HepG2 (cell line): ENCODE measurements around the gene ZNF546. TPM values are rescaled to one million over a fixed set of nuclear protein-coding genes. Genes with fewer than 3 reads are reported as not detected.

Experiments
- ATAC-seq: fragments of 200-7000 bp; cut with Tn5 transposase; 3 replicates; pipeline ENCODE4 v1.9.1; 2020; ENCODE audit warnings: mild to moderate bottlenecking, moderate library complexity
- BruUV-seq: library from RNA; stranded (reverse); fragments of 400-500 nt; replicated peaks from 2 replicates; lab custom pipeline; 2021; lab: Mats Ljungman, UMichigan
- CTCF ChIA-PET: fragments of 300-600 bp; formaldehyde crosslinking; extraction: SDS; loops from one replicate; lab custom pipeline; 2021; ENCODE audit warnings: low total read pairs, inconsistent platforms, low intra/inter-chr PET ratio; lab: Yijun Ruan, JAX
- POLR2A ChIA-PET: fragments of 350-600 bp; sonication (Branson Sonifier 250); formaldehyde crosslinking; loops from one replicate; lab custom pipeline; 2020; ENCODE audit warnings: antibody characterized with exemption, inconsistent platforms; lab: Yijun Ruan, JAX
- DNase-seq: peaks from one replicate; pipeline ENCODE4 v3.0.0-alpha.2; 2015; ENCODE audit warnings: low spot score
- FAIRE-seq: peaks from 3 replicates; lab custom pipeline; 2011; peaks lifted over from hg19 to GRCh38; lab: Jason Lieb, UNC
- H2AFZ ChIP-seq: one replicate; pipeline ENCODE4 v1.6.1; 2011; ENCODE audit warnings: low read length, inconsistent platforms
- H3K27ac ChIP-seq: fragments of 300-600 bp; 3 replicates; pipeline ENCODE4 v1.8.0; 2011; ENCODE audit warnings: mixed run types, mild to moderate bottlenecking, mixed read lengths, low read length, inconsistent platforms; ENCODE audit not compliant: insufficient read depth; ENCODE audit errors: extremely low read length
- H3K27me3 ChIP-seq, 2 experiments: fragments of 200-600 bp in 1 of 2; 2 replicates in 1 of 2; 3 replicates in 1 of 2; pipeline versions ENCODE4 v1.6.0 to v1.8.0; 2011; ENCODE audit warnings: low read length in 2 of 2, mild to moderate bottlenecking in 2 of 2, moderate library complexity in 2 of 2, inconsistent platforms in 1 of 2; ENCODE audit not compliant: insufficient read depth in 2 of 2, control insufficient read depth in 1 of 2
- H3K36me3 ChIP-seq, 2 experiments: fragments of 200-600 bp in 1 of 2; replicated peaks in 1 of 2; 2 replicates in 1 of 2; 3 replicates in 1 of 2; pipeline versions ENCODE4 v1.5.1 to v1.8.0; 2011; ENCODE audit warnings: low read length in 2 of 2, inconsistent platforms in 1 of 2; ENCODE audit not compliant: insufficient read depth in 2 of 2, control insufficient read depth in 1 of 2
- H3K4me1 ChIP-seq: 2 replicates; pipeline ENCODE4 v1.5.1; 2012; ENCODE audit warnings: low read length, inconsistent platforms; ENCODE audit not compliant: insufficient read depth
- H3K4me2 ChIP-seq: 2 replicates; pipeline ENCODE4 v1.6.0; 2011; ENCODE audit warnings: low read depth, low read length, inconsistent platforms
- H3K4me3 ChIP-seq, 3 experiments: fragments of 200-600 bp in 1 of 3; sonication (generic), shearing (Covaris generic) in 1 of 3; replicated peaks in 1 of 3; 2 replicates each; pipeline ENCODE4 v1.5.1; 2011 to 2016; ENCODE audit warnings: low read length in 3 of 3, inconsistent platforms in 2 of 3, low read depth in 2 of 3, mild to moderate bottlenecking in 2 of 3, control low read depth in 1 of 3, mixed read lengths in 1 of 3; ENCODE audit not compliant: insufficient read depth in 1 of 3
- H3K79me2 ChIP-seq: one replicate; pipeline ENCODE4 v1.6.1; 2011; ENCODE audit warnings: low read length, inconsistent platforms; ENCODE audit not compliant: insufficient read depth
- H3K9ac ChIP-seq: 2 replicates; pipeline ENCODE4 v1.6.0; 2011; ENCODE audit warnings: mild to moderate bottlenecking, low read depth, low read length, inconsistent platforms; ENCODE audit not compliant: insufficient read depth
- H3K9me3 ChIP-seq: 2 replicates; pipeline ENCODE4 v1.5.1; 2012; ENCODE audit warnings: mild to moderate bottlenecking, low read length
- H4K20me1 ChIP-seq: 2 replicates; pipeline ENCODE4 v1.6.0; 2011; ENCODE audit warnings: inconsistent platforms, mild to moderate bottlenecking, low read length, moderate library complexity; ENCODE audit not compliant: insufficient read depth
- BCL3 ChIP-seq: sonication (generic); formaldehyde crosslinking; IDR thresholded peaks from 2 replicates; pipeline ENCODE4 v1.5.1; 2020; ENCODE audit warnings: mild to moderate bottlenecking, missing genetic modification reagents, moderate library complexity
- CCAR2 ChIP-seq: fragments of 200-400 bp; formaldehyde crosslinking; optimal IDR thresholded peaks from 2 replicates; pipeline ENCODE3; 2018; ENCODE audit warnings: low read depth, mild to moderate bottlenecking, low read length, moderate library complexity
- PTBP1 ChIP-seq: fragments of 200-400 bp; formaldehyde crosslinking; IDR thresholded peaks from 2 replicates; pipeline ENCODE4 v1.6.1; 2018; ENCODE audit warnings: low read length, low read depth; ENCODE audit not compliant: poor library complexity, severe bottlenecking
- SMYD3 ChIP-seq: sonication (generic); formaldehyde crosslinking; IDR thresholded peaks from 2 replicates; pipeline ENCODE4 v1.8.1; 2023; ENCODE audit warnings: mild to moderate bottlenecking, missing genetic modification reagents
- STAT5B ChIP-seq: sonication (generic); formaldehyde crosslinking; IDR thresholded peaks from 2 replicates; pipeline ENCODE4 v1.4.0; 2020; ENCODE audit warnings: missing genetic modification reagents
- TMF1 ChIP-seq: sonication (generic); formaldehyde crosslinking; IDR thresholded peaks from 2 replicates; pipeline ENCODE4 v1.8.1; 2022; ENCODE audit warnings: low read depth, missing genetic modification reagents
- ZNF160 ChIP-seq: sonication (generic); formaldehyde crosslinking; IDR thresholded peaks from 2 replicates; pipeline ENCODE4 v1.8.0; 2022; ENCODE audit warnings: mild to moderate bottlenecking, inconsistent platforms, missing genetic modification reagents
- ZNF234 ChIP-seq: sonication (generic); formaldehyde crosslinking; conservative IDR thresholded peaks from 2 replicates; pipeline ENCODE4 v1.5.1; 2020; ENCODE audit warnings: mild to moderate bottlenecking, missing genetic modification reagents
- ZNF362 ChIP-seq: sonication (generic); formaldehyde crosslinking; IDR thresholded peaks from 2 replicates; pipeline ENCODE4 v1.4.0; 2020; ENCODE audit warnings: missing genetic modification reagents, mild to moderate bottlenecking, borderline replicate concordance
- WGBS: methylation state at CpG from one replicate; pipeline ENCODE4 v1.1.6; 2017; ENCODE audit warnings: low lambda C conversion rate; 5-methylcytosine and 5-hydroxymethylcytosine counted together
- in situ Hi-C: cut with HindIII; loops from 2 replicates; pipeline ENCODE4 v1.10.0; 2017; ENCODE audit warnings: low pct_unique_long_range_greater_than_20kb; ENCODE audit not compliant: extremely low pct_ligation_motif_present
- intact Hi-C: fragments of 100-400 bp; cut with micrococcal nuclease; formaldehyde crosslinking; loops from one replicate; pipeline ENCODE4 v1.10.0; 2022; ENCODE audit not compliant: unreplicated experiment
- polyA plus RNA-seq, 8 experiments: library from polyadenylated mRNA; depleted of rRNA in 3 of 8; stranded (reverse) in 7 of 8; unstranded in 1 of 8; fragments of >200 nt; fragmentation: Illumina TruSeq in 4 of 8; extraction: Trizol in 4 of 8; gene quantifications; 2 replicates each; pipeline versions ENCODE4 v1.2.1 to v1.2.3, GENCODE V29; 2011 to 2016; ENCODE audit warnings: low read depth in 4 of 8, missing spikeins in 1 of 8, mixed read lengths in 1 of 8; ENCODE audit not compliant: insufficient read depth in 1 of 8
- total RNA-seq, 5 experiments: library from RNA; depleted of rRNA; stranded (reverse); fragments of >200 nt; fragmentation: Illumina TruSeq; extraction: Trizol; gene quantifications; 2 replicates each; pipeline ENCODE4 v1.2.3, GENCODE V29; 2016; ENCODE audit warnings: low read depth in 1 of 5
- TF ChIP-seq, protein P1 (sequence below): sonication (generic); formaldehyde crosslinking; IDR thresholded peaks from 2 replicates; pipeline ENCODE4 v1.5.1; 2020; ENCODE audit warnings: mild to moderate bottlenecking, missing genetic modification reagents, moderate library complexity

Gene ZNF546
- total and polyA plus RNA-seq, 2 of the 13 experiments (the other 11 are each of a cell fraction or from before 2014, with no cell fraction given): 2.2 to 4.1 TPM

DNA sequence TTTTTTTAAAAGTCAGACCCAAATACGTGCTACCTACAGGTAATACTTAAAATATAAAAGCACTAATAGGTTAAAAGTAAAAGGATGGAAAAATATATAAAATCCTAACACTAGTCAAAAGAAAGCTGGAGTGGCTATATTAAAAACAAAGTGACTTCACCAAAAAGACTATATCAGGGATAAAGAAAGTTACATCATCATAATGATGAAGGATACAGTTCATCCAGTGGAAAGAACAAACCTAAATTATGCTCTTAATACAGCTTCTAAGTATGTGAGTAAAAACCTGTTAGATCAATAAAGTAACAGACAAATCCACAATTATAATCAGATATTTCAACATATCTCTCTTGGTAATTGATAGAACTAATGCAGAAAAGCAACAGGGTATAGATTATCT is 60.3 kb downstream of the ZNF546 start (continued):
- TF ChIP-seq CCAR2 (no peak), ZNF362 (CRISPR knock-in tag) (no peak), PTBP1 (no peak), BCL3 (no peak)

DNA sequence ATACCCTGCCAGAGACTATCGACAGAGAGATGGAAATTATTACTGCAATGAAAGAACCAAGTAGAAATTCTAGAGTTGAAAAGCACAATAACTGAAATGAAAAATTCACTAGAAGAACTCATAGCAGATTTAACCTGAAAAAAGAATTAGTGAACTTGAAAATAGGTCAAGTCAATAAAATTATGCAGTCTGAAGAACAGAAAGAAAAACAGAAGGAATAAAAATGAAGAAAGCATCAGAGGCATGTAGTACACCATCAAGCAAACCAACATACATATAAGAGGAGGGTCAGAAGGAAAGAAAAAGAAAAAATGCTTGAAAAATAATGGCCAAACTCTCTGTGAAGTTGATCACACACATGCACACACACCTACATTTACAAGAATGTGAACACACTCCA is 62.8 kb downstream of the ZNF546 start:
- Histone ChIP-seq H3K27ac (no peak overlapping the region), H2AFZ (no peak overlapping the region), H3K4me3 (no peak overlapping the region), H3K36me3 (no peaks in the 10 kb centered on the region), H4K20me1 (no peaks in the 10 kb centered on the region), H3K4me2 (no peak overlapping the region), H3K79me2 (peaks cover 14% of the 10 kb centered on the region)
- ChIA-PET CTCF (no interaction called here), POLR2A (no interaction called here)
- DNase-seq (no peak), FAIRE-seq (no peak)
- no peak for TF ChIP-seq ZNF234 (CRISPR knock-in tag)
- TF ChIP-seq, protein P1, sequence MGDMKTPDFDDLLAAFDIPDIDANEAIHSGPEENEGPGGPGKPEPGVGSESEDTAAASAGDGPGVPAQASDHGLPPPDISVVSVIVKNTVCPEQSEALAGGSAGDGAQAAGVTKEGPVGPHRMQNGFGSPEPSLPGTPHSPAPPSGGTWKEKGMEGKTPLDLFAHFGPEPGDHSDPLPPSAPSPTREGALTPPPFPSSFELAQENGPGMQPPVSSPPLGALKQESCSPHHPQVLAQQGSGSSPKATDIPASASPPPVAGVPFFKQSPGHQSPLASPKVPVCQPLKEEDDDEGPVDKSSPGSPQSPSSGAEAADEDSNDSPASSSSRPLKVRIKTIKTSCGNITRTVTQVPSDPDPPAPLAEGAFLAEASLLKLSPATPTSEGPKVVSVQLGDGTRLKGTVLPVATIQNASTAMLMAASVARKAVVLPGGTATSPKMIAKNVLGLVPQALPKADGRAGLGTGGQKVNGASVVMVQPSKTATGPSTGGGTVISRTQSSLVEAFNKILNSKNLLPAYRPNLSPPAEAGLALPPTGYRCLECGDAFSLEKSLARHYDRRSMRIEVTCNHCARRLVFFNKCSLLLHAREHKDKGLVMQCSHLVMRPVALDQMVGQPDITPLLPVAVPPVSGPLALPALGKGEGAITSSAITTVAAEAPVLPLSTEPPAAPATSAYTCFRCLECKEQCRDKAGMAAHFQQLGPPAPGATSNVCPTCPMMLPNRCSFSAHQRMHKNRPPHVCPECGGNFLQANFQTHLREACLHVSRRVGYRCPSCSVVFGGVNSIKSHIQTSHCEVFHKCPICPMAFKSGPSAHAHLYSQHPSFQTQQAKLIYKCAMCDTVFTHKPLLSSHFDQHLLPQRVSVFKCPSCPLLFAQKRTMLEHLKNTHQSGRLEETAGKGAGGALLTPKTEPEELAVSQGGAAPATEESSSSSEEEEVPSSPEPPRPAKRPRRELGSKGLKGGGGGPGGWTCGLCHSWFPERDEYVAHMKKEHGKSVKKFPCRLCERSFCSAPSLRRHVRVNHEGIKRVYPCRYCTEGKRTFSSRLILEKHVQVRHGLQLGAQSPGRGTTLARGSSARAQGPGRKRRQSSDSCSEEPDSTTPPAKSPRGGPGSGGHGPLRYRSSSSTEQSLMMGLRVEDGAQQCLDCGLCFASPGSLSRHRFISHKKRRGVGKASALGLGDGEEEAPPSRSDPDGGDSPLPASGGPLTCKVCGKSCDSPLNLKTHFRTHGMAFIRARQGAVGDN (CRISPR knock-in tag): no peak
- TF ChIP-seq TMF1 (CRISPR knock-in tag): no peak
- TF ChIP-seq ZNF160 (CRISPR knock-in tag): peak; percentile 98
- no peak for TF ChIP-seq STAT5B (CRISPR knock-in tag)
- no peak for TF ChIP-seq SMYD3
- TF ChIP-seq, all 625 proteins: peak for 1
- H3K9me3 ChIP-seq: peaks cover 19% of the 10 kb centered on the region
- no peak overlapping the region for H3K9ac ChIP-seq
- in situ Hi-C loops (no loop called here), intact Hi-C loops (loop anchor here (5.0 kb wide), 1 partner anchor 33 kb away; the partner anchor contains the start of gene ZNF780A)
- H3K4me1 ChIP-seq: peaks cover 12% of the 10 kb centered on the region
- BruUV-seq: no TSS peak
- WGBS: 19% methylated on average over 1 of the region's 1 CpG
- H3K27me3 ChIP-seq: no peaks in the 10 kb centered on the region; a peak in 1 of 5 replicates
- ATAC-seq: no peak
